Endodermal cell (in vitro differentiated cells): ENCODE measurements around the gene CDKN2D. TPM values are rescaled to one million over a fixed set of nuclear protein-coding genes. Genes with fewer than 3 reads are reported as not detected.

ENCODE experiments used
- DNase-seq: peaks from one replicate; pipeline ENCODE4 v3.0.0-alpha.2; 2017
- H3K27ac ChIP-seq: 2 replicates; pipeline ENCODE4 v1.5.1; 2013; ENCODE audit warnings: mild to moderate bottlenecking, low read depth, low read length, moderate library complexity
- H3K27me3 ChIP-seq: 2 replicates; pipeline ENCODE4 v1.6.1; 2013; ENCODE audit warnings: mild to moderate bottlenecking, low read length, moderate library complexity; ENCODE audit not compliant: insufficient read depth, control insufficient read depth, poor library complexity, severe bottlenecking
- H3K36me3 ChIP-seq: 2 replicates; pipeline ENCODE4 v1.7.0; 2013; ENCODE audit warnings: mild to moderate bottlenecking, low read length, moderate library complexity; ENCODE audit not compliant: control insufficient read depth, insufficient read depth
- H3K4me1 ChIP-seq: one replicate; pipeline ENCODE4 v1.7.0; 2013; ENCODE audit warnings: low read length; ENCODE audit not compliant: control insufficient read depth, insufficient read depth
- H3K4me3 ChIP-seq: 2 replicates; pipeline ENCODE4 v1.5.1; 2013; ENCODE audit warnings: mild to moderate bottlenecking, low read length, moderate library complexity
- H3K9ac ChIP-seq: 2 replicates; pipeline ENCODE4 v1.6.1; 2013; ENCODE audit warnings: mild to moderate bottlenecking, low read length, moderate library complexity; ENCODE audit not compliant: poor library complexity, severe bottlenecking; ENCODE audit errors: extremely low read depth
- H3K9me3 ChIP-seq: 2 replicates; pipeline ENCODE4 v1.6.1; 2013; ENCODE audit warnings: mild to moderate bottlenecking, low read length, moderate library complexity; ENCODE audit not compliant: control insufficient read depth
- H3K27ac Mint-ChIP-seq: 2 replicates; pipeline ENCODE4 v1.8.0; 2020; ENCODE audit warnings: mixed read lengths
- H3K27me3 Mint-ChIP-seq: 2 replicates; pipeline ENCODE4 v1.8.0; 2021; ENCODE audit warnings: mild to moderate bottlenecking, mixed read lengths; ENCODE audit not compliant: insufficient read depth
- H3K36me3 Mint-ChIP-seq: 2 replicates; pipeline ENCODE4 v1.8.0; 2020; ENCODE audit warnings: low read depth, mixed read lengths
- H3K4me1 Mint-ChIP-seq: 2 replicates; pipeline ENCODE4 v1.8.0; 2020; ENCODE audit warnings: mixed read lengths
- H3K4me3 Mint-ChIP-seq: 2 replicates; pipeline ENCODE4 v1.8.0; 2020; ENCODE audit warnings: mild to moderate bottlenecking, moderate library complexity, mixed read lengths
- H3K9me3 Mint-ChIP-seq: 2 replicates; pipeline ENCODE4 v1.8.0; 2020; ENCODE audit warnings: mild to moderate bottlenecking, mixed read lengths
- CTCF ChIP-seq: fragments of 200-600 bp; sonication (generic); conservative IDR thresholded peaks from 2 replicates; pipeline ENCODE4 v1.5.0; 2021; ENCODE audit warnings: antibody characterized with exemption, mild to moderate bottlenecking
- WGBS, 2 experiments: methylation state at CpG; one replicate each; pipeline versions ENCODE4 v1.1.5 to v1.1.7; 2013; ENCODE audit warnings: missing lambda C conversion rate in 2 of 2, mixed read lengths in 1 of 2; ENCODE audit not compliant: insufficient coverage in 1 of 2, insufficient read length in 1 of 2; 5-methylcytosine and 5-hydroxymethylcytosine counted together
- long read RNA-seq, 4 experiments: library from polyadenylated mRNA in 2 of 4; library from RNA in 1 of 4; library from capped mRNA in 1 of 4; stranded (forward) in 3 of 4; unstranded in 1 of 4; transcript quantifications; one replicate each; pipeline ENCODE4 v2.0.0, GENCODE V29; 2020 to 2021; ENCODE audit warnings: inconsistent platforms in 1 of 4
- polyA plus RNA-seq, 2 experiments: library from polyadenylated mRNA; stranded (reverse); fragments of 50-300 nt; gene quantifications; one replicate each; pipeline ENCODE4 v1.2.3, GENCODE V29; 2013
- total RNA-seq, 2 donors: library from RNA; stranded (reverse); fragmentation: NEBNext Ultra II Directional in 1 of 2; extraction: Animal tissue kit (Norgen Biotek cat#: 25700) in 1 of 2; gene quantifications; 2 replicates in 1 of 2; 3 replicates in 1 of 2; pipeline ENCODE4 v1.2.1, GENCODE V29; 2021

CDKN2D gene
- total RNA-seq = 1 to 10 TPM; 3.5 to 4.6 TPM
- polyA plus RNA-seq (2013, experiment 1 of 2) = 20.0 TPM
- 18.2 TPM for polyA plus RNA-seq (2013, experiment 2 of 2)
- long read RNA-seq, experiment 1, partial matches to known transcripts = 0 of 4 reads
- long read RNA-seq, experiment 1, other reads (novel, unspliced or antisense) = 2 of 4 reads
- long read RNA-seq, experiment 2, partial matches to known transcripts = 0 of 2 reads
- long read RNA-seq, experiment 2, other reads (novel, unspliced or antisense) = 0 of 2 reads
- long read RNA-seq, experiment 3, partial matches to known transcripts = 0 of 2 reads
- long read RNA-seq, experiment 3, other reads (novel, unspliced or antisense) = 0 of 2 reads
- long read RNA-seq, experiment 4, partial matches to known transcripts = 0 of 6 reads
- long read RNA-seq, experiment 4, other reads (novel, unspliced or antisense) = 0 of 6 reads

DNA sequence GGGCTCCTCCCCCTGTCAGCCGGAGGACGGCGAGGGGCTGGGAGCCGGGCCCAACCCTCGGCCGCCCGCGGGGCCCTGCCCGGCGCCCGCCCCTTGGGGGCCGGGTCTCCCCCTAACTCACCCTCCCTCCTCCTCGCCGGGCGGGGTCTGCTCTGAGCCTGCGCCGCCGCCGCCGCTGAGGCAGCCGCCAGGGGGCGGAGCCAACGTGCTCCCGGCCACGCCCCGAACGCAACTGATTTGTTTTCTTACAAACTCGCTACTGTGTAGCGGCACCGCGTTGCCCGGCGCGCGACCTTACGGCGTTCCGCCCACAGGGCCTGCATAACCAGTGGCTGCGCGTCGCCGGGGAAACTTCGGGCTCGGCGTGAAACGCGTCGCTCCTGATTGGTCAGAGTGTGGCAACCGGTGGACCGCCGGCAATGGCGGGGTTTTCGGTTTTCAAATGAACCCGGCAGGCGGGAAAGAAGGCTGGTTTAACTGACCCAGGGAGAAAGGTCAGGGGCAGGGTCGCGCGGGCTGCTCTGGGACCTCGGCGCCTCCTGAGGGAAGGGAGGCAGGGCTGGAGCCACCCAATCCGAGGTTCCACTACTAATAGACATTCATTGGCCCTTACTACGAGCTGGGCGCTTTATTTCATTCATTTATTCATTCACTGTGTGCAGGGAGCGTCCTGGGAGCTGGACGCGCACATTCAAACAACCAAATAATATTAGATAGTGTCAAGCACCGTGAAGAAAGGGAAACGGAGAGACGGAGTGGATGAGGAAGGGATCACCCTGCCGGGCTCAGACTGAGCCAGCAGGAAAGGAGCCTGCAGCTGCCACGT, at the start of gene CDKN2D:
TSS of gene CDKN2D (minus strand) at position 154 of the 826 bp plus-strand sequence. CDS start 326 bp downstream, outside the sequence.
- H3K9me3 ChIP-seq = no peaks in the 10 kb centered on the region
- peak within 1 kb of the TSS; percentile 85 for H3K4me3 ChIP-seq
- peak within 1 kb of the TSS; percentile 94 for H3K27ac ChIP-seq
- DNase-seq = peak; percentile 100
- peak within 1 kb of the TSS; percentile 67 for H3K4me3 Mint-ChIP-seq
- H3K27me3 ChIP-seq = peaks cover 16% of the 10 kb centered on the region
- 1% methylated on average over 36 to 71 of the region's 71 CpGs for WGBS, 2 experiments
- peaks cover 12% of the 10 kb centered on the region for H3K36me3 Mint-ChIP-seq
- peaks cover 19% of the 10 kb centered on the region for H3K27me3 Mint-ChIP-seq
- peak within 1 kb of the TSS; percentile 97 for H3K27ac Mint-ChIP-seq
- peak; percentile 28 for TF ChIP-seq CTCF
- peak within 1 kb of the TSS; percentile 92 for H3K9ac ChIP-seq
- H3K36me3 ChIP-seq = no peaks in the 10 kb centered on the region
- no peaks in the 10 kb centered on the region for H3K4me1 ChIP-seq
- no peaks in the 10 kb centered on the region for H3K9me3 Mint-ChIP-seq
- peaks cover 25% of the 10 kb centered on the region for H3K4me1 Mint-ChIP-seq

GRCh38 chr19:10617409-10618121, 48.8 kb upstream of the CDKN2D start:
- H3K36me3 ChIP-seq = peaks cover 3% of the 10 kb centered on the region
- no peaks in the 10 kb centered on the region for H3K4me1 ChIP-seq
- H3K27me3 ChIP-seq = no peaks in the 10 kb centered on the region
- Mint-ChIP-seq H3K36me3 (peaks cover 12% of the 10 kb centered on the region), H3K4me1 (peaks cover 11% of the 10 kb centered on the region), H3K27ac (peak overlapping the region; percentile 71), H3K27me3 (no peaks in the 10 kb centered on the region), H3K9me3 (peaks cover 2% of the 10 kb centered on the region), H3K4me3 (no peak overlapping the region)
- H3K4me3 ChIP-seq = no peak overlapping the region
- no peak for DNase-seq
- H3K9ac ChIP-seq = no peak overlapping the region
- WGBS, 2 experiments = 94 to 100% methylated on average over 11 to 14 of the region's 15 CpGs
- no peak overlapping the region for H3K27ac ChIP-seq
- H3K9me3 ChIP-seq = no peaks in the 10 kb centered on the region
- no peak for TF ChIP-seq CTCF

- no peak for TF ChIP-seq CTCF
- Mint-ChIP-seq H3K9me3 (peaks cover 2% of the 10 kb centered on the region), H3K27ac (peak overlapping the region; percentile 13), H3K4me3 (no peak overlapping the region), H3K4me1 (peaks cover 8% of the 10 kb centered on the region), H3K27me3 (no peaks in the 10 kb centered on the region), H3K36me3 (peaks cover 12% of the 10 kb centered on the region)
- Histone ChIP-seq H3K4me3 (no peak overlapping the region), H3K9ac (no peak overlapping the region), H3K27ac (no peak overlapping the region), H3K4me1 (no peaks in the 10 kb centered on the region), H3K36me3 (peaks cover 3% of the 10 kb centered on the region), H3K27me3 (no peaks in the 10 kb centered on the region), H3K9me3 (no peaks in the 10 kb centered on the region)
- 96 to 98% methylated on average over 9 to 14 of the region's 14 CpGs for WGBS, 2 experiments
- no peak for DNase-seq
Measured at GRCh38 chr19:10615429-10616023, 46.7 kb upstream of the CDKN2D start.
